Fibroblast of mammary gland (primary cell): Measurements from ENCODE around the gene ETS1.

ENCODE experiments used
- DNase-seq: peaks from one replicate; pipeline ENCODE4 v3.0.0-alpha.2; 2010; ENCODE audit warnings: low read depth
- H3K4me3 ChIP-seq: 2 replicates; pipeline ENCODE4 v1.5.1; 2011; ENCODE audit warnings: low read depth, mild to moderate bottlenecking, low read length, moderate library complexity; ENCODE audit not compliant: control insufficient read depth
- CTCF ChIP-seq: conservative IDR thresholded peaks from 2 replicates; pipeline ENCODE4 v1.5.1; 2011; ENCODE audit warnings: low read depth, low read length, inconsistent platforms; ENCODE audit not compliant: control insufficient read depth, insufficient read depth

The ETS1 gene

DNA sequence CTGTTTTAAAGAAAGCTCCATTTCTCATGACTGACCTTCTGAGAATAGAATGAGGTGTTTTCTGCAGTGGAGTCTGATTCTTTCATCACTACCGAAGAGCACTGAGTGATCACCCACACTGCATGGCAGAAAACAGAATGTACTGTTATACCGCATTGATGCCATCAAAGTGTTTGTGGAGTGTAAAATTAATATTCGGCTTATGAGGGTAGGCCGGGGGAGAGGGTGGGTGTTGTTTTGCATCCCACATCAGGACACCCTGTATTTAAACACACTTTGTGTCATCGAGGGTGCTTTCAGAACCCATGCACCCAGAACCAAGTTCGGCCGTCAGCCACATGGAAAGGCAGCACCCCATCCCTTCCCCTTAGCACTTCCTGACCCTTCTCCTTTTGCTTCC, 41.3 kb upstream of the ETS1 start:
- no peak for DNase-seq
- TF ChIP-seq CTCF: no peak
- H3K4me3 ChIP-seq: no peak overlapping the region

DNA sequence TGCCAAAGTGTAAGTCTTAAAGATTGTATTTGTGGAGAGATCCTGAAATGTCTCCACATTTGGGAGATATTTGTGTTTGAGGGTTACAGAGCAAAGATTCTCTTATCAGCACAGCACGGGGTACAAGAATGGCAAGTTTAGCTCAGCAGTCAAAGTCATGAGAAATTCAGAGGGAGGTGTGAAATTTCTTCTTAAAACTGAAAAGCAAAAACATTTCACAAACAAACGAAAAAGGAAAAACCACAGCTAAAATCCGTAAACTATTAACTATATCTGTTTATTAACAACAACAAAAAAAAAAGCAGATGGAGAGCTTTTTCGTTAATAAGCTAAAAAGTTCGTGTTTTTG, 40.9 kb upstream of the ETS1 start:
- no peak for TF ChIP-seq CTCF
- H3K4me3 ChIP-seq: no peak overlapping the region
- no peak for DNase-seq

DNA sequence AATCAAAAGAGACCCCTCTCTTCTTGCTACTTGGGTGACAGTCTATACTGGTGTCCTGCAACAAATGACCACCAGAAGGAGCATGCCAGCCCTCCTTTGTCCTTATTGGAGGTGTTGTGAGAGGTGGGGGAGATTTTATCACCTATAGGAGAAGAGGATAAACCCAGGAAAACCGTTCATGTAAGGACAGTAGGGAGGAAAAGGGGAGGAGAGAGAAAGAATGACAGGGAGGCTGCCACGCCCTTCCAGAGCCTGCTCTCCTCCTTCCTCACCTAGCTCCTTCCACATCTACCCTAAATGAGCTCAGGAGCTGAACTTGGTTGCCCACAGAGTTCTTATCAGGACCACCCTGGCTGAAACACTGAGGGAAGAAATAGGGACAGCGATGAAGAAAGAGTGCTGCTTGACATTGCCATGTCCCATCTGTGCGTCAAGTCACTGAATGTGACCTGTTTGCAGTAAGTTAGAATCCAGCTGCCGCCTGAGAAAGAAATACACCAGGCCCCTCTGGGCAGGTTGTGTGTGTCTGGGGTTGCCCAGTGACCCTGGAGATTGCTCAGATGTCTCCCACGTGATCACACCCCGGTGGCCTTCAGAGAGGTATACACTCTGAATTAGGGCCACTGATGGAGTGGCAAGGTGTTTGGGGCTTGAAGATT, 40.4 kb upstream of the ETS1 start:
- no peak overlapping the region for H3K4me3 ChIP-seq
- no peak for DNase-seq
- TF ChIP-seq CTCF: no peak

DNA sequence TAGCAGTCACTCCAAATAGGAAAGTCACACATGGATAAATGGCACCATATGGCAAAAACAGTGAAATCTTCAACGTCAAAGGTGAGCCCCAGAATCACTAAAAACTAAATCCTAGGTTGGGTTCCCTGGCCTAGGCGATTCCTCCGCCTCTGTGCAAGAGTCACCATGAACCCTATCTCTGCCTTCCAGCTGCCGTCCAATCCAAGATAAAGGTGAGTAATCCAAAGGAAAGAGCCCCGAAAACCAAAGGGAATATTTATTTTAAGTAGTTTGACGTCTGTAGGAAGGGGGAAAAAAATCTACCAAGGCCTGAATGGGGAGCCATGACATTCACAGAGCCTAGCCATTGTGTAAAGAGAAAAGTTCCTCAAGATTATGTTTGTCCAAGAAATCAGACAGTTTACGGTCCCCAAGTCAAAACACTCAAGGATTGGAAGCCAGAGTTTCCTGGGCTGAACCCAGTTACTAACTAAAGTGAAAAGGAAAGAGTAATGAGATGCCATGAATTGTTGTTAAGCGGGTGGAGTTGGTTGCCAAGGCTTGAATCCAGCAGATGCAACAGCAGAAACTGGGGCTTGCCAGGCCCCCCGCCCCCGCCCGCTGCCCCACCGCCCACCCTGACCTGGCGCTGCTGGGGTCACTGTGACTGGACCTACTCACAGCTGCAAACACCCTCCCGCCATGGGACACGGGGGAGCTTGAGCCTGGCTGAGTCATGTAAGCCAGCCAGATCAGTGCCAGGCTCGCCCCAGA, 39.7 kb upstream of the ETS1 start:
- H3K4me3 ChIP-seq: no peak overlapping the region
- DNase-seq: no peak
- TF ChIP-seq CTCF: no peak

- TF ChIP-seq CTCF: no peak
- DNase-seq: no peak
- H3K4me3 ChIP-seq: no peak overlapping the region
These were observed 38.4 kb upstream of the ETS1 start for GRCh38 chr11:128625746-128626145.

- no peak for DNase-seq
- TF ChIP-seq CTCF: no peak
- H3K4me3 ChIP-seq: no peak overlapping the region
These were observed 38.0 kb upstream of the ETS1 start for GRCh38 chr11:128625326-128625725.
